Peyer's patch (tissue), 4 donors: ENCODE results near the gene SMIM14. TPM values are rescaled to one million over a fixed set of nuclear protein-coding genes. Genes with fewer than 3 reads are reported as not detected.

Experiments
- DNase-seq, 3 donors: peaks; one replicate each; pipeline ENCODE4 v3.0.0-alpha.2; 2017 to 2019
- H3K27ac ChIP-seq, 4 donors: fragments of 200-600 bp; sonication (generic); one replicate each; pipeline ENCODE4 v1.5.1; 2016 to 2019
- H3K27me3 ChIP-seq, 2 donors: fragments of 200-600 bp; sonication (generic); one replicate each; pipeline ENCODE4 v1.5.1; 2019
- H3K36me3 ChIP-seq, 3 donors: fragments of 200-600 bp; sonication (generic); one replicate each; pipeline ENCODE4 v1.5.1; 2016 to 2019
- H3K4me1 ChIP-seq, 4 donors: fragments of 200-600 bp; sonication (generic); one replicate each; pipeline ENCODE4 v1.5.1; 2016 to 2019
- H3K4me3 ChIP-seq, 4 donors: fragments of 200-600 bp; sonication (generic); 1 replicate in 3 of 4; 2 replicates in 1 of 4; pipeline ENCODE4 v1.5.1; 2016 to 2019; ENCODE audit warnings: mild to moderate bottlenecking in 1 of 4
- H3K9me3 ChIP-seq, 4 donors: fragments of 200-600 bp; sonication (generic); one replicate each; pipeline ENCODE4 v1.5.1; 2016 to 2019; ENCODE audit warnings: mild to moderate bottlenecking in 1 of 4
- CTCF ChIP-seq, 6 experiments: fragments of 450-650 bp in 4 of 6; fragments of 200-600 bp in 2 of 6; sonication (generic) in 1 of 6; IDR thresholded peaks; one replicate each; pipeline ENCODE4 v1.5.1; 2017 to 2019; ENCODE audit warnings: antibody characterized with exemption in 6 of 6, mild to moderate bottlenecking in 3 of 6, moderate library complexity in 1 of 6
- POLR2A ChIP-seq, 2 donors: fragments of 450-650 bp; IDR thresholded peaks; one replicate each; pipeline ENCODE4 v1.5.1; 2017; ENCODE audit warnings: antibody characterized with exemption in 2 of 2, mild to moderate bottlenecking in 2 of 2, moderate library complexity in 2 of 2
- total RNA-seq, 4 donors: library from RNA; depleted of rRNA; stranded (reverse); fragments of >200 nt; gene quantifications; one replicate each; pipeline ENCODE4 v1.1.0, GENCODE V29; 2016

Gene SMIM14
- total RNA-seq, 4 donors from 2014 or later, result 27.7 to 49.6 (median 39.8) TPM

- no peak for DNase-seq
- no peak overlapping the region for H3K4me3 ChIP-seq
- H3K27me3 ChIP-seq, result no peaks in the 10 kb centered on the region
- no peaks in the 10 kb centered on the region for H3K36me3 ChIP-seq
- no peak for TF ChIP-seq POLR2A (IDR thresholded peaks at IDR 0.05)
- no peak for TF ChIP-seq CTCF (IDR thresholded peaks at IDR 0.05)
- no peaks in the 10 kb centered on the region for H3K4me1 ChIP-seq
- no peak overlapping the region for H3K27ac ChIP-seq
- H3K9me3 ChIP-seq, result no peaks in the 10 kb centered on the region
These were observed 11.1 kb upstream of the SMIM14 start for GRCh38 chr4:39649639-39650265.

- Histone ChIP-seq H3K36me3 (no peaks in the 10 kb centered on the region), H3K27me3 (no peaks in the 10 kb centered on the region), H3K4me3 (no peak overlapping the region), H3K4me1 (no peaks in the 10 kb centered on the region), H3K9me3 (no peaks in the 10 kb centered on the region), H3K27ac (no peak overlapping the region)
- no peak for DNase-seq
- no peak for TF ChIP-seq POLR2A (IDR thresholded peaks at IDR 0.05)
These were observed 10.3 kb upstream of the SMIM14 start for GRCh38 chr4:39648827-39649558.

GRCh38 chr4:39648213-39648612, 9.5 kb upstream of the SMIM14 start:
- H3K9me3 ChIP-seq, result no peaks in the 10 kb centered on the region
- H3K4me1 ChIP-seq, result no peaks in the 10 kb centered on the region
- no peak for DNase-seq
- no peaks in the 10 kb centered on the region for H3K27me3 ChIP-seq
- H3K4me3 ChIP-seq, result no peak overlapping the region
- no peak overlapping the region for H3K27ac ChIP-seq
- no peaks in the 10 kb centered on the region for H3K36me3 ChIP-seq
- no peak for TF ChIP-seq CTCF (IDR thresholded peaks at IDR 0.05)
- no peak for TF ChIP-seq POLR2A (IDR thresholded peaks at IDR 0.05)

GRCh38 chr4:39642885-39643552, 4.4 kb upstream of the SMIM14 start:
- Histone ChIP-seq H3K36me3 (no peaks in the 10 kb centered on the region), H3K4me3 (no peak overlapping the region), H3K27me3 (no peaks in the 10 kb centered on the region), H3K9me3 (no peaks in the 10 kb centered on the region), H3K27ac (no peak overlapping the region), H3K4me1 (no peaks in the 10 kb centered on the region)
- no peak for DNase-seq
- no peak for TF ChIP-seq CTCF (IDR thresholded peaks at IDR 0.05)
- no peak for TF ChIP-seq POLR2A (IDR thresholded peaks at IDR 0.05)

- no peaks in the 10 kb centered on the region for H3K9me3 ChIP-seq
- no peaks in the 10 kb centered on the region for H3K4me1 ChIP-seq
- no peaks in the 10 kb centered on the region for H3K27me3 ChIP-seq
- H3K27ac ChIP-seq, result no peak overlapping the region
- no peaks in the 10 kb centered on the region for H3K36me3 ChIP-seq
- H3K4me3 ChIP-seq, result no peak overlapping the region
- DNase-seq, result no peak
- TF ChIP-seq CTCF (IDR thresholded peaks at IDR 0.05) (no peak), POLR2A (IDR thresholded peaks at IDR 0.05) (no peak)
These were observed 2.8 kb upstream of the SMIM14 start for GRCh38 chr4:39641451-39641850.
